ENCODE measurements around the gene TSSK2.

TSSK2 gene

GRCh38 chr22:19094393-19094997 lies 36.6 kb upstream of the TSSK2 start:
- H3K4me3 Mint-ChIP-seq, result no peak overlapping the region
- peaks cover 26% of the 10 kb centered on the region for H3K36me3 Mint-ChIP-seq (ENCODE audit: insufficient read depth)
- ATAC-seq (replicated peaks), result no peak
- H3K4me1 Mint-ChIP-seq (ENCODE audit: low read depth in 2 of 2), result peaks cover 20 to 26% of the 10 kb centered on the region in 2 donors
- DNase-seq, result no peak
- H3K27ac Mint-ChIP-seq, result no peak overlapping the region
- no peaks in the 10 kb centered on the region for H3K27me3 Mint-ChIP-seq
- no peaks in the 10 kb centered on the region for H3K9me3 Mint-ChIP-seq

GRCh38 chr22:19096555-19096954 lies 34.6 kb upstream of the TSSK2 start:
- Mint-ChIP-seq H3K36me3 (ENCODE audit: insufficient read depth) (peaks cover 25% of the 10 kb centered on the region), H3K27me3 (no peaks in the 10 kb centered on the region), H3K4me1 (ENCODE audit: low read depth in 2 of 2) (peaks cover 15 to 21% of the 10 kb centered on the region in 2 donors), H3K4me3 (no peak overlapping the region), H3K27ac (peak overlapping the region; percentile 30 to 42), H3K9me3 (no peaks in the 10 kb centered on the region)
- ATAC-seq (replicated peaks) (no peak), DNase-seq (no peak)

DNA sequence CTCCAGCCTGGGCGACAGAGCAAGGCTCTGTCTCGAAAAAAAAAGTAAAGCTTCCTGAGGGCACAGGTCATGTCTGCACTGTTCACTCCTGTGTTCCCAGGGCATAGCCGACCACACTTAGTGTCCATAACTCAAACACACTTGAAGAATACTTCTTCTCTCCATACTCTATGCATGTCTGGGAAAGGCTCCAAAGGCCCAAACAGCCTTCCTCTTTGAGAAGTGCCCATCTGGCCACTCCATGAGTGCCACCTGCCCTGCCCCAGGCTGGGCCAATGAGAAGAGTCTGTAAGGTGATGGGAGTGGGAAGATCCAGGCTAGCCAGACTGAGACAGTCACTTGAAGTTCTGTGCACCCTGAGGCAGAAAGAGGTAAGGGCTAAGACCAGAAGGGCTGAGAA lies 33.6 kb upstream of the TSSK2 start:
- Mint-ChIP-seq H3K27me3 (no peaks in the 10 kb centered on the region), H3K4me1 (ENCODE audit: low read depth in 2 of 2) (peaks cover 18 to 25% of the 10 kb centered on the region in 2 donors), H3K4me3 (no peak overlapping the region), H3K9me3 (no peaks in the 10 kb centered on the region), H3K36me3 (ENCODE audit: insufficient read depth) (peaks cover 18% of the 10 kb centered on the region), H3K27ac (peak overlapping the region; percentile 26 to 42)
- DNase-seq (no peak), ATAC-seq (replicated peaks) (no peak)

DNA sequence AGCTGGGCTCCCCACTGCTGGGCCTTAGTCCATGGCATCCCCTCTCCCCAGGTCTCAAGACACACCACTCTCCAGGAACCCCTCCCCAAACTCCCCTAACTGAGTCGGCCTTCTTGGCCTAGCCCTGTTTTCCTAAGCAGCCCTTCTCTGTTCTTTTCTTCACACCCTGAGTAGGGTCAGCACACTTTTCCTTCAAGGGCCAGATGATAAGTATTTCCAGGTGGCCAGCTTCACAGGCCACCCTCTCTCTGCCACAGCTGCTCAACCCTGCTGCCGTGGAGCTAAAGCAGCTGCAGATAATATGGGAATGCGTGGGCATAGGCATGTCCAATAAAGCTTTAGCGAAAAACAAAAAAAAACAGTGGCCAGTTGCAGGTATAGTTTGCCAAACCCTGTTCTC lies 33.0 kb upstream of the TSSK2 start:
- Mint-ChIP-seq H3K27me3 (no peaks in the 10 kb centered on the region), H3K4me3 (no peak overlapping the region), H3K9me3 (no peaks in the 10 kb centered on the region), H3K4me1 (ENCODE audit: low read depth in 2 of 2) (peaks cover 15 to 27% of the 10 kb centered on the region in 2 donors), H3K36me3 (ENCODE audit: insufficient read depth) (peaks cover 14% of the 10 kb centered on the region), H3K27ac (peak overlapping the region in 1 of 2 donors; percentile 26)
- DNase-seq, result no peak
- no peak for ATAC-seq (replicated peaks)

- Mint-ChIP-seq H3K4me1 (ENCODE audit: low read depth in 2 of 2) (peaks cover 29 to 45% of the 10 kb centered on the region in 2 donors), H3K4me3 (no peak overlapping the region), H3K27ac (peak overlapping the region in 1 of 2 donors; percentile 49), H3K27me3 (no peaks in the 10 kb centered on the region), H3K9me3 (no peaks in the 10 kb centered on the region), H3K36me3 (ENCODE audit: insufficient read depth) (peaks cover 18% of the 10 kb centered on the region)
- DNase-seq (no peak), ATAC-seq (replicated peaks) (no peak)
These were observed 27.0 kb upstream of the TSSK2 start for GRCh38 chr22:19103880-19104821.

DNA sequence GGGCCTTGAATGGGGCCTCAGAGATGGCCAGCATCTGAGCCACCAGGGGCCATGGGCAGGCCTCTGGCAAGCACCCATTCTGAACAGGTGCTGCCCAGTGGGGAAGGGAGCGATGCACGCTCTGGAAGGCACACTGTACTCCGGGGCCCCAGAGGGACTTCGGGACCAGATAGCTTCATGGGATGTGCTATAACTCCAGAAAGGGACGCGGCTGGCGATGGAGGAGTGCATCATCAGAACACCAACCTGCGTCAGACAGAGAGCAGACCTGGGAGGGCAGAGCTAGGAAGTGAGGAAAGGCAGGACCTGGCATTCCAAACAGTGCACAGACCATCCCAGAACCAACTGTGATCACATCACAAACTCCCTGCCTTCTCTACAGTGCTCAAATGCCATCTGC lies 25.7 kb upstream of the TSSK2 start:
- H3K4me1 Mint-ChIP-seq (ENCODE audit: low read depth in 2 of 2), result peaks cover 38 to 53% of the 10 kb centered on the region in 2 donors
- H3K4me3 Mint-ChIP-seq, result no peak overlapping the region
- H3K27ac Mint-ChIP-seq, result peak overlapping the region; percentile 49 to 93
- DNase-seq (no peak), ATAC-seq (replicated peaks) (no peak)
- H3K9me3 Mint-ChIP-seq, result no peaks in the 10 kb centered on the region
- H3K36me3 Mint-ChIP-seq (ENCODE audit: insufficient read depth), result peaks cover 13% of the 10 kb centered on the region
- no peaks in the 10 kb centered on the region for H3K27me3 Mint-ChIP-seq

DNA sequence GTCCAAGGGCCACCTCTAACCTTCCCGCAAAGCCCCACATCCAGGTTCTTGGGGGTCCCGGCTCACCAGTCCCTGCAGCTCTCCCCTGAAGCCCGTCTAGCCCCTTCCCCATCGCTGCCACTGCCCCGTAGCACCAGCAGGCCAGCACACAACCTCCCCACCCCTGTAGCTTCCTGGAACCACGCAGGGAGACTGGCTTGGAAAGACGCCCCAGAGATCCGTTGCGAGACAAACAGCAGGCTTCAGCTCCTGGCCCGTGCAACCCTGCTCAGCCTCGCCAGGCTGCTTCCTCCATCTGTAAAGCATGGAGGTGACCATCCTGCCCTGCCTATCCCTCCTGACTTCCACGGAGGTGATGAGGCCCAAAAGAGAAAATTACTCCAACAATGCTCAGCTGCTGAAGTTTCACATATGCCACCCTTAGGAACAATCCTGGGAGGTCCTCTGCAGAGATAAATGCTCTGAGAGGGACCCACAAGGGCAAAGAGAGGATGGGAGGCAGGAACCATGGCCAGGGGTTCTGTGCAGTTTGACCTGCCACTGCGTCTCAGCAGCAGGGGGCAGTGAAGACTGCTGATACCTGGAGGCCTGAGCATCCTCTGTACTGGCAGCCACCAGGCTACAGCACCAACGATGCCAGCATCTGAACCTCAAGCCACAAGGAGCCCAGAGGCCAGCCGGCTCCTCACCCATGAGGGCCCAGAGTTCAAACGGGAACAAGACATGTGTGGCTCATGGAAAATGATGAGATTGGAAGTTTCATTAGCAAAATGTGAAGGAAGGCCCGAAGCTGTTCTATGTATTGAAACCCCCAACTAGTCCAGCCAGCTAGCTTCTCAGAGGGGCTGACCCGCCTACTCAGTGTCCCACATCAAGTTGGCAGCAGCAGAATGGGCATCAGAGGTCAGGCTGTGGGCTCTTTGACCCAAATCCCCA lies 25.0 kb upstream of the TSSK2 start:
- Mint-ChIP-seq H3K4me1 (ENCODE audit: low read depth in 2 of 2) (peaks cover 41 to 58% of the 10 kb centered on the region in 2 donors), H3K4me3 (peak overlapping the region; percentile 27 to 44), H3K9me3 (no peaks in the 10 kb centered on the region), H3K27ac (peak overlapping the region; percentile 73 to 93), H3K36me3 (ENCODE audit: insufficient read depth) (peaks cover 13% of the 10 kb centered on the region), H3K27me3 (no peaks in the 10 kb centered on the region)
- ATAC-seq (replicated peaks), result peak; percentile 38
- peak; percentile 30 to 41 (median 34) for DNase-seq

GRCh38 chr22:19106886-19107729 lies 24.0 kb upstream of the TSSK2 start:
- ATAC-seq (replicated peaks) (no peak), DNase-seq (no peak)
- H3K27me3 Mint-ChIP-seq, result no peaks in the 10 kb centered on the region
- H3K27ac Mint-ChIP-seq, result peak overlapping the region; percentile 85 to 93
- H3K36me3 Mint-ChIP-seq (ENCODE audit: insufficient read depth), result peaks cover 19% of the 10 kb centered on the region
- peak overlapping the region in 1 of 2 donors; percentile 43 for H3K4me3 Mint-ChIP-seq
- H3K4me1 Mint-ChIP-seq (ENCODE audit: low read depth in 2 of 2), result peaks cover 43 to 60% of the 10 kb centered on the region in 2 donors
- H3K9me3 Mint-ChIP-seq, result no peaks in the 10 kb centered on the region

DNA sequence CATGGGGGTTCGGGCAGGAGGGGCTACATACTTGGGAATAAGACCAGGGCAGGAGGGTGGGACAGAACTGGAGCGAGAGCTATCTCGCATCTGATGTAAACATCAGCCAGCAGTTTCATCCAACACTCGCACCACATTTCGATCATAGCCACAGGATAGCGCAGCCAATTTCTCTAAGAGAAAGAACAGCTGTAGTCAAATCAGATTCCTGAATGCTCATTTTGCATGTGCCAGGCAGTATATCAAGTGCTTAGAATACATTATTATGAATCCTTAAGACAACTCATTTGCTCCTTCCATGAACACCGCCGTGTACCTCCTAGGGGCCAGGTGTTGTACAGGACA lies 23.4 kb upstream of the TSSK2 start:
- H3K27me3 Mint-ChIP-seq, result no peaks in the 10 kb centered on the region
- peak overlapping the region; percentile 85 to 93 for H3K27ac Mint-ChIP-seq
- no peak for ATAC-seq (replicated peaks)
- peaks cover 46 to 62% of the 10 kb centered on the region in 2 donors for H3K4me1 Mint-ChIP-seq (ENCODE audit: low read depth in 2 of 2)
- no peaks in the 10 kb centered on the region for H3K9me3 Mint-ChIP-seq
- peak overlapping the region; percentile 43 to 45 for H3K4me3 Mint-ChIP-seq
- peaks cover 21% of the 10 kb centered on the region for H3K36me3 Mint-ChIP-seq (ENCODE audit: insufficient read depth)
- no peak for DNase-seq

GRCh38 chr22:19108807-19109197 lies 22.3 kb upstream of the TSSK2 start:
- peaks cover 21% of the 10 kb centered on the region for H3K36me3 Mint-ChIP-seq (ENCODE audit: insufficient read depth)
- H3K27ac Mint-ChIP-seq, result peak overlapping the region; percentile 85 to 96
- H3K9me3 Mint-ChIP-seq, result no peaks in the 10 kb centered on the region
- no peak for ATAC-seq (replicated peaks)
- no peaks in the 10 kb centered on the region for H3K27me3 Mint-ChIP-seq
- DNase-seq, result no peak
- peaks cover 46 to 60% of the 10 kb centered on the region in 2 donors for H3K4me1 Mint-ChIP-seq (ENCODE audit: low read depth in 2 of 2)
- H3K4me3 Mint-ChIP-seq, result peak overlapping the region; percentile 62 to 75

- H3K27ac Mint-ChIP-seq, result peak overlapping the region; percentile 85 to 96
- peak; percentile 27 to 36 (median 35) for DNase-seq
- H3K4me1 Mint-ChIP-seq (ENCODE audit: low read depth in 2 of 2), result peaks cover 46 to 61% of the 10 kb centered on the region in 2 donors
- no peaks in the 10 kb centered on the region for H3K27me3 Mint-ChIP-seq
- peak; percentile 92 for ATAC-seq (replicated peaks)
- H3K4me3 Mint-ChIP-seq, result peak overlapping the region; percentile 62 to 75
- H3K9me3 Mint-ChIP-seq, result no peaks in the 10 kb centered on the region
- H3K36me3 Mint-ChIP-seq (ENCODE audit: insufficient read depth), result peaks cover 22% of the 10 kb centered on the region
These were observed 21.7 kb upstream of the TSSK2 start for GRCh38 chr22:19109198-19110063.

- DNase-seq (no peak), ATAC-seq (replicated peaks) (no peak)
- Mint-ChIP-seq H3K27ac (peak overlapping the region; percentile 85 to 96), H3K27me3 (no peaks in the 10 kb centered on the region), H3K4me1 (ENCODE audit: low read depth in 2 of 2) (peaks cover 52 to 66% of the 10 kb centered on the region in 2 donors), H3K36me3 (ENCODE audit: insufficient read depth) (peaks cover 24% of the 10 kb centered on the region), H3K4me3 (peak overlapping the region; percentile 62 to 75), H3K9me3 (no peaks in the 10 kb centered on the region)
These were observed 21.0 kb upstream of the TSSK2 start for GRCh38 chr22:19110064-19110458.
